GM23338 (cell line): ENCODE data around the gene CCDC194. TPM values are rescaled to one million over a fixed set of nuclear protein-coding genes. Genes with fewer than 3 reads are reported as not detected.
A peak's percentile ranks its signal among the peaks of the same experiment; 100 is the strongest.

Experiments used
- ATAC-seq: fragments of 200-7000 bp; cut with Tn5 transposase; 3 replicates; pipeline ENCODE4 v1.9.1; 2020
- DNase-seq: peaks from one replicate; pipeline ENCODE4 v3.0.0-alpha.2; 2015; ENCODE audit warnings: low spot score
- H2AFZ ChIP-seq: fragments of 200-600 bp; sonication (generic); 2 replicates; pipeline ENCODE4 v1.8.0; 2016; ENCODE audit warnings: antibody characterized with exemption, mild to moderate bottlenecking, moderate library complexity
- H3F3A ChIP-seq: fragments of 200-600 bp; sonication (generic); replicated peaks from 2 replicates; pipeline ENCODE4 v1.8.0; 2017; ENCODE audit warnings: antibody characterized with exemption, mixed run types, low read depth
- H3K27ac ChIP-seq: fragments of 200-600 bp; sonication (generic); 2 replicates; pipeline ENCODE4 v1.6.1; 2016; ENCODE audit warnings: low read depth
- H3K27me3 ChIP-seq: fragments of 200-600 bp; sonication (generic); 2 replicates; pipeline ENCODE4 v1.8.0; 2016; ENCODE audit warnings: mild to moderate bottlenecking, mixed run types, moderate library complexity; ENCODE audit not compliant: insufficient read depth
- H3K36me3 ChIP-seq: fragments of 200-600 bp; sonication (generic); 2 replicates; pipeline ENCODE4 v1.8.0; 2016; ENCODE audit warnings: mild to moderate bottlenecking; ENCODE audit not compliant: insufficient read depth
- H3K4me1 ChIP-seq: fragments of 200-600 bp; sonication (generic); 2 replicates; pipeline ENCODE4 v1.8.0; 2016; ENCODE audit warnings: mild to moderate bottlenecking, moderate library complexity; ENCODE audit not compliant: insufficient read depth
- H3K4me2 ChIP-seq: fragments of 200-600 bp; sonication (generic); 2 replicates; pipeline ENCODE4 v1.7.1; 2017; ENCODE audit warnings: mixed run types
- H3K4me3 ChIP-seq: fragments of 200-600 bp; sonication (generic); 2 replicates; pipeline ENCODE4 v1.6.1; 2016; ENCODE audit warnings: mixed run types
- H3K79me2 ChIP-seq: fragments of 200-600 bp; sonication (generic); replicated peaks from 2 replicates; pipeline ENCODE4 v1.8.0; 2017; ENCODE audit warnings: mild to moderate bottlenecking; ENCODE audit not compliant: insufficient read depth
- H3K9me2 ChIP-seq: fragments of 200-600 bp; sonication (generic); 2 replicates; pipeline ENCODE4 v1.8.0; 2017; ENCODE audit not compliant: insufficient read depth
- H4K20me1 ChIP-seq: fragments of 200-600 bp; sonication (generic); replicated peaks from 2 replicates; pipeline ENCODE4 v1.8.0; 2017; ENCODE audit warnings: mild to moderate bottlenecking; ENCODE audit not compliant: insufficient read depth
- H3K27ac Mint-ChIP-seq: 2 replicates; pipeline ENCODE4 v1.8.0; 2020; ENCODE audit warnings: inconsistent platforms, mild to moderate bottlenecking, moderate library complexity, mixed read lengths
- H3K27me3 Mint-ChIP-seq: 3 replicates; pipeline ENCODE4 v1.8.0; 2022; ENCODE audit warnings: low read depth, mild to moderate bottlenecking, moderate library complexity, mixed read lengths, inconsistent platforms; ENCODE audit not compliant: insufficient read depth, poor library complexity
- H3K36me3 Mint-ChIP-seq: 3 replicates; pipeline ENCODE4 v1.8.0; 2021; ENCODE audit warnings: low read depth, mild to moderate bottlenecking, inconsistent platforms, moderate library complexity, mixed read lengths
- H3K4me1 Mint-ChIP-seq: 3 replicates; pipeline ENCODE4 v1.8.0; 2020; ENCODE audit warnings: mild to moderate bottlenecking, inconsistent platforms, mixed read lengths
- H3K4me3 Mint-ChIP-seq: 3 replicates; pipeline ENCODE4 v1.8.0; 2021; ENCODE audit warnings: moderate library complexity, mild to moderate bottlenecking, inconsistent platforms, mixed read lengths
- H3K9me3 Mint-ChIP-seq: 3 replicates; pipeline ENCODE4 v1.8.0; 2020; ENCODE audit warnings: moderate library complexity, mild to moderate bottlenecking, inconsistent platforms, mixed read lengths
- EZH2 ChIP-seq: fragments of 200-600 bp; sonication (generic); IDR thresholded peaks from one replicate; pipeline ENCODE4 v1.8.0; 2017; ENCODE audit warnings: antibody characterized with exemption, mild to moderate bottlenecking, low read depth; ENCODE audit not compliant: unreplicated experiment
- JUNB ChIP-seq: IDR thresholded peaks from one replicate; pipeline ENCODE4 v1.6.1; 2016; ENCODE audit warnings: antibody characterized with exemption; ENCODE audit not compliant: unreplicated experiment
- NANOG ChIP-seq: IDR thresholded peaks from 2 replicates; pipeline ENCODE4 v1.6.1; 2016; ENCODE audit warnings: antibody characterized with exemption, borderline replicate concordance
- POLR2AphosphoS5 ChIP-seq: IDR thresholded peaks from 2 replicates; pipeline ENCODE4 v1.6.1; 2016; ENCODE audit warnings: antibody characterized with exemption, low read depth
- STAT1 ChIP-seq: IDR thresholded peaks from one replicate; pipeline ENCODE4 v1.6.1; 2016; ENCODE audit warnings: antibody characterized with exemption; ENCODE audit not compliant: unreplicated experiment
- ZNF114 ChIP-seq: fragments of 250-450 bp; sonication (Bioruptor Pico); IDR thresholded peaks from 2 replicates; pipeline ENCODE4 v1.5.0; 2020; ENCODE audit warnings: mild to moderate bottlenecking, moderate library complexity
- ZNF331 ChIP-seq: fragments of 250-450 bp; sonication (Bioruptor Pico); IDR thresholded peaks from 2 replicates; pipeline ENCODE4 v1.5.0; 2020; ENCODE audit warnings: low read depth, mild to moderate bottlenecking, moderate library complexity
- polyA plus RNA-seq: library from polyadenylated mRNA; unstranded; fragments of >200 nt; fragmentation: Nextera tagmentation; extraction: Ambion mirVana; gene quantifications from 2 replicates; pipeline ENCODE4 v1.2.1, GENCODE V29; 2016
- total RNA-seq: library from RNA; depleted of rRNA; stranded (reverse); fragments of >200 nt; shearing (Covaris generic); gene quantifications from 2 replicates; pipeline ENCODE4 v1.2.3, GENCODE V29; 2014
- TF ChIP-seq, protein P1 (sequence below), 2 experiments: fragments of 200-600 bp in 1 of 2; sonication (generic) in 1 of 2; conservative IDR thresholded peaks; 2 replicates each; pipeline versions ENCODE4 v1.5.1 to v1.6.1; 2016 to 2017; ENCODE audit warnings: antibody characterized with exemption in 2 of 2, low read depth in 2 of 2, mild to moderate bottlenecking in 2 of 2, moderate library complexity in 1 of 2
- TF ChIP-seq, protein P2 (sequence below): IDR thresholded peaks from 2 replicates; pipeline ENCODE4 v1.6.1; 2016; ENCODE audit warnings: antibody characterized with exemption
- TF ChIP-seq, protein P3 (sequence below): fragments of 250-450 bp; sonication (Bioruptor Pico); IDR thresholded peaks from 2 replicates; pipeline ENCODE4 v1.5.0; 2020; ENCODE audit warnings: mild to moderate bottlenecking, moderate library complexity

CCDC194 gene
- total and polyA plus RNA-seq, 2 experiments from 2014 or later: 0.49 TPM; not detected in 1

DNA sequence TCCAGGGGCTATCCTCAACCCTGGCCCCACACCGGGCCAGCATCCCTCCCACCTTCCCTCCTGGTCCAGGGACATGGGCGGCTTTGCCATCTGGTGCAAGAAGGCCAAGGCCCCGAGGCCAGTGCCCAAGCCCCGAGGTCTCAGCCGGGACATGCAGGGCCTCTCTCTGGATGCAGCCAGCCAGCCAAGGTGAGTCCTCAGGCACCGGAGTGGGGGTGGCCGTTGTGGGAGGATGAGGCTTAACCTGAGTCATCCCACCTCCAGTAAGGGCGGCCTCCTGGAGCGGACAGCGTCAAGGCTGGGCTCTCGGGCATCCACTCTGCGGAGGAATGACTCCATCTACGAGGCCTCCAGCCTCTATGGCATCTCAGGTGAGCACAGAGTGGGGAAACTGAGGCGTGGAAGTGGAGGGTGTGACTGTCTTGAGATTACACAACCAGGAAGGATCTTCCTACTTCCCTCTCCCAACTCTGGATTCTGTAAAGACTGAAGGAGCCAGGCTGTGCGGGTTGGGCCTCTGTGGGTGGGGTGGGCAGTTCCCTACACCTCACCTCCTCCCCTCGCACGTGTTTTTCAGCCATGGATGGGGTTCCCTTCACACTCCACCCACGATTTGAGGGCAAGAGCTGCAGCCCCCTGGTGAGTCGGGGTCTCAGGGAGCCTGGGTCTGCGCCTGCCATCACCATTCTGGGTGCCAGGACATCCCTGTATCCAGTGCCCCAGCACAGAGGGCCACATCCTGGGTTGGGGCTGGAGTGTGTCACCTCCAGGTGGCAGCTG is 29.6 kb upstream of the CCDC194 start:
- H4K20me1 ChIP-seq: no peaks in the 10 kb centered on the region
- no peak for ATAC-seq

More for the DNA sequence above, 29.6 kb upstream of the CCDC194 start:
- Histone ChIP-seq H3K9me2 (no peaks in the 10 kb centered on the region), H3K79me2 (no peaks in the 10 kb centered on the region), H3F3A (0 out of 2 replicates have a peak, but pooled peaks cover 4% of the 10 kb centered on the region), H3K4me3 (no peak overlapping the region), H3K36me3 (no peaks in the 10 kb centered on the region), H2AFZ (no peak overlapping the region), H3K4me2 (no peak overlapping the region), H3K27me3 (no peaks in the 10 kb centered on the region), H3K27ac (no peak overlapping the region), H3K4me1 (peaks cover 14% of the 10 kb centered on the region; the same call in 1 of the 2 replicates)
- Mint-ChIP-seq H3K27me3 (peaks cover 8% of the 10 kb centered on the region), H3K9me3 (no peaks in the 10 kb centered on the region), H3K27ac (peak overlapping the region; percentile 67; the same call in 1 of the 2 replicates), H3K4me3 (peak overlapping the region; percentile 36; the same call in 2 of the 3 replicates), H3K4me1 (peaks cover 20% of the 10 kb centered on the region), H3K36me3 (no peaks in the 10 kb centered on the region; the same call in 1 of the 3 replicates)
- TF ChIP-seq, protein P1, sequence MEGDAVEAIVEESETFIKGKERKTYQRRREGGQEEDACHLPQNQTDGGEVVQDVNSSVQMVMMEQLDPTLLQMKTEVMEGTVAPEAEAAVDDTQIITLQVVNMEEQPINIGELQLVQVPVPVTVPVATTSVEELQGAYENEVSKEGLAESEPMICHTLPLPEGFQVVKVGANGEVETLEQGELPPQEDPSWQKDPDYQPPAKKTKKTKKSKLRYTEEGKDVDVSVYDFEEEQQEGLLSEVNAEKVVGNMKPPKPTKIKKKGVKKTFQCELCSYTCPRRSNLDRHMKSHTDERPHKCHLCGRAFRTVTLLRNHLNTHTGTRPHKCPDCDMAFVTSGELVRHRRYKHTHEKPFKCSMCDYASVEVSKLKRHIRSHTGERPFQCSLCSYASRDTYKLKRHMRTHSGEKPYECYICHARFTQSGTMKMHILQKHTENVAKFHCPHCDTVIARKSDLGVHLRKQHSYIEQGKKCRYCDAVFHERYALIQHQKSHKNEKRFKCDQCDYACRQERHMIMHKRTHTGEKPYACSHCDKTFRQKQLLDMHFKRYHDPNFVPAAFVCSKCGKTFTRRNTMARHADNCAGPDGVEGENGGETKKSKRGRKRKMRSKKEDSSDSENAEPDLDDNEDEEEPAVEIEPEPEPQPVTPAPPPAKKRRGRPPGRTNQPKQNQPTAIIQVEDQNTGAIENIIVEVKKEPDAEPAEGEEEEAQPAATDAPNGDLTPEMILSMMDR (conservative IDR thresholded peaks at IDR 0.05; ENCODE audit: low read depth in 2 of 2): no peak
- TF ChIP-seq JUNB (no peak), ZNF114 (CRISPR knock-in tag) (no peak), ZNF331 (CRISPR knock-in tag) (no peak), EZH2 (no peak), POLR2AphosphoS5 (no peak), STAT1 (no peak), NANOG (no peak)
- TF ChIP-seq, protein P2, sequence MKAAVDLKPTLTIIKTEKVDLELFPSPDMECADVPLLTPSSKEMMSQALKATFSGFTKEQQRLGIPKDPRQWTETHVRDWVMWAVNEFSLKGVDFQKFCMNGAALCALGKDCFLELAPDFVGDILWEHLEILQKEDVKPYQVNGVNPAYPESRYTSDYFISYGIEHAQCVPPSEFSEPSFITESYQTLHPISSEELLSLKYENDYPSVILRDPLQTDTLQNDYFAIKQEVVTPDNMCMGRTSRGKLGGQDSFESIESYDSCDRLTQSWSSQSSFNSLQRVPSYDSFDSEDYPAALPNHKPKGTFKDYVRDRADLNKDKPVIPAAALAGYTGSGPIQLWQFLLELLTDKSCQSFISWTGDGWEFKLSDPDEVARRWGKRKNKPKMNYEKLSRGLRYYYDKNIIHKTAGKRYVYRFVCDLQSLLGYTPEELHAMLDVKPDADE: no peak
- TF ChIP-seq, protein P3, sequence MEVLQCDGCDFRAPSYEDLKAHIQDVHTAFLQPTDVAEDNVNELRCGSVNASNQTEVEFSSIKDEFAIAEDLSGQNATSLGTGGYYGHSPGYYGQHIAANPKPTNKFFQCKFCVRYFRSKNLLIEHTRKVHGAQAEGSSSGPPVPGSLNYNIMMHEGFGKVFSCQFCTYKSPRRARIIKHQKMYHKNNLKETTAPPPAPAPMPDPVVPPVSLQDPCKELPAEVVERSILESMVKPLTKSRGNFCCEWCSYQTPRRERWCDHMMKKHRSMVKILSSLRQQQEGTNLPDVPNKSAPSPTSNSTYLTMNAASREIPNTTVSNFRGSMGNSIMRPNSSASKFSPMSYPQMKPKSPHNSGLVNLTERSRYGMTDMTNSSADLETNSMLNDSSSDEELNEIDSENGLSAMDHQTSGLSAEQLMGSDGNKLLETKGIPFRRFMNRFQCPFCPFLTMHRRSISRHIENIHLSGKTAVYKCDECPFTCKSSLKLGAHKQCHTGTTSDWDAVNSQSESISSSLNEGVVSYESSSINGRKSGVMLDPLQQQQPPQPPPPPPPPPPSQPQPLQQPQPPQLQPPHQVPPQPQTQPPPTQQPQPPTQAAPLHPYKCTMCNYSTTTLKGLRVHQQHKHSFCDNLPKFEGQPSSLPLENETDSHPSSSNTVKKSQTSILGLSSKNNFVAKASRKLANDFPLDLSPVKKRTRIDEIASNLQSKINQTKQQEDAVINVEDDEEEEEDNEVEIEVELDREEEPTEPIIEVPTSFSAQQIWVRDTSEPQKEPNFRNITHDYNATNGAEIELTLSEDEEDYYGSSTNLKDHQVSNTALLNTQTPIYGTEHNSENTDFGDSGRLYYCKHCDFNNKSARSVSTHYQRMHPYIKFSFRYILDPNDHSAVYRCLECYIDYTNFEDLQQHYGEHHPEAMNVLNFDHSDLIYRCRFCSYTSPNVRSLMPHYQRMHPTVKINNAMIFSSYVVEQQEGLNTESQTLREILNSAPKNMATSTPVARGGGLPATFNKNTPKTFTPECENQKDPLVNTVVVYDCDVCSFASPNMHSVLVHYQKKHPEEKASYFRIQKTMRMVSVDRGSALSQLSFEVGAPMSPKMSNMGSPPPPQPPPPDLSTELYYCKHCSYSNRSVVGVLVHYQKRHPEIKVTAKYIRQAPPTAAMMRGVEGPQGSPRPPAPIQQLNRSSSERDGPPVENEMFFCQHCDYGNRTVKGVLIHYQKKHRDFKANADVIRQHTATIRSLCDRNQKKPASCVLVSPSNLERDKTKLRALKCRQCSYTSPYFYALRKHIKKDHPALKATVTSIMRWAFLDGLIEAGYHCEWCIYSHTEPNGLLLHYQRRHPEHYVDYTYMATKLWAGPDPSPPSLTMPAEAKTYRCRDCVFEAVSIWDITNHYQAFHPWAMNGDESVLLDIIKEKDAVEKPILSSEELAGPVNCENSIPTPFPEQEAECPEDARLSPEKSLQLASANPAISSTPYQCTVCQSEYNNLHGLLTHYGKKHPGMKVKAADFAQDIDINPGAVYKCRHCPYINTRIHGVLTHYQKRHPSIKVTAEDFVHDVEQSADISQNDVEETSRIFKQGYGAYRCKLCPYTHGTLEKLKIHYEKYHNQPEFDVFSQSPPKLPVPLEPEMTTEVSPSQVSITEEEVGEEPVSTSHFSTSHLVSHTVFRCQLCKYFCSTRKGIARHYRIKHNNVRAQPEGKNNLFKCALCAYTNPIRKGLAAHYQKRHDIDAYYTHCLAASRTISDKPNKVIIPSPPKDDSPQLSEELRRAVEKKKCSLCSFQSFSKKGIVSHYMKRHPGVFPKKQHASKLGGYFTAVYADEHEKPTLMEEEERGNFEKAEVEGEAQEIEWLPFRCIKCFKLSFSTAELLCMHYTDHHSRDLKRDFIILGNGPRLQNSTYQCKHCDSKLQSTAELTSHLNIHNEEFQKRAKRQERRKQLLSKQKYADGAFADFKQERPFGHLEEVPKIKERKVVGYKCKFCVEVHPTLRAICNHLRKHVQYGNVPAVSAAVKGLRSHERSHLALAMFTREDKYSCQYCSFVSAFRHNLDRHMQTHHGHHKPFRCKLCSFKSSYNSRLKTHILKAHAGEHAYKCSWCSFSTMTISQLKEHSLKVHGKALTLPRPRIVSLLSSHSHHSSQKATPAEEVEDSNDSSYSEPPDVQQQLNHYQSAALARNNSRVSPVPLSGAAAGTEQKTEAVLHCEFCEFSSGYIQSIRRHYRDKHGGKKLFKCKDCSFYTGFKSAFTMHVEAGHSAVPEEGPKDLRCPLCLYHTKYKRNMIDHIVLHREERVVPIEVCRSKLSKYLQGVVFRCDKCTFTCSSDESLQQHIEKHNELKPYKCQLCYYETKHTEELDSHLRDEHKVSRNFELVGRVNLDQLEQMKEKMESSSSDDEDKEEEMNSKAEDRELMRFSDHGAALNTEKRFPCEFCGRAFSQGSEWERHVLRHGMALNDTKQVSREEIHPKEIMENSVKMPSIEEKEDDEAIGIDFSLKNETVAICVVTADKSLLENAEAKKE (CRISPR knock-in tag): no peak
- DNase-seq: no peak
